SK-N-MC (cell line): ENCODE measurements around the gene TEX2.

Experiments used
- EZH2 ChIP-seq: fragments of 200-600 bp; sonication (generic); IDR thresholded peaks from one replicate; pipeline ENCODE4 v1.6.1; 2017; ENCODE audit warnings: antibody characterized with exemption
- POLR2AphosphoS5 ChIP-seq: IDR thresholded peaks from 2 replicates; pipeline ENCODE4 v1.6.1; 2012; ENCODE audit warnings: mild to moderate bottlenecking, low read depth, low read length, borderline replicate concordance

DNA sequence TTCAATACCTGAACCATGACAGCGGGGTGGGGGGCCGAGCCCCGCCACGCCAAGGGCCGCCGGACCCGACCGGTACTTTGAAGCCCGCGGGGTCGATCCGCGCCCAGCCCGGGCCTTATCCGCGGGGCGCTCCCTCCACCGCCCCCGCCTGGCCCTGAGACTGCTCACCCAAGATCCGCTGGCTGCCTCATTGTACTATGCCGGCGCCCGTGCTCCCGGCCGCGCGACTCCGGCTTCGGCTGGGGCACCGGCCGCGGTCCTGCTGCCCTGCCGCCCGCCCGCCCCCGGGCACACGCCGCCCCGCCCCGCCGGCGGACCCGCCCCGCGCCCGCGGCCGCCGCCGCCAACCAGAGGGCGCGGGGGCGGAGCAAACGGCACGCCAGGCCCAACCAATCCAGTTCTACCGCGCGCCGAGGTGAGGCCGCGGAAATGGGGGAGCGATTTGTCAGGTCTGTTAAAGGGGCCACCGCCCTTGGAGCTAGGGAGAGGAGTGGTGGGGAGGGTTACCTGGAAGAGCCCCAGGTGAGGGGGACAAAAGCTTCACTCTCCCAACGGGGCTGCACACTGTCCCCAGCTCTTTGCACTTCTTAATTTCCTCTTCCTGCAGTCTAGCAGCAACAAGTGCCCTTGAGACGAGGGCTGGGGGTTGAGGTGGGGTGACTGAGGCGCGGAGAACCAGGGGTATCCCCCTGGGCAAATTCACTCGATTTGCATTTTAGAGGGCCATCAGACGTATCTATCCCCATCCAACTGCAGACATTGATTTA lies at the start of gene TEX2:
- TF ChIP-seq EZH2 (no peak), POLR2AphosphoS5 (peak; percentile 56; the same call in 1 of the 2 replicates)
